HL-60 (cell line): Measurements from ENCODE around the gene ENTPD7.

Source experiments
- DNase-seq, 2 experiments: peaks; one replicate each; pipeline ENCODE4 v3.0.0-alpha.2; 2010 to 2020; ENCODE audit warnings: low read depth in 1 of 2, low spot score in 1 of 2
- H3K27ac ChIP-seq: fragments of 250-450 bp; sonication (Bioruptor Pico); replicated peaks from 2 replicates; pipeline ENCODE4 v1.5.1; 2020; ENCODE audit warnings: mild to moderate bottlenecking, moderate library complexity
- H3K27me3 ChIP-seq: fragments of 250-450 bp; sonication (Bioruptor Pico); 2 replicates; pipeline ENCODE4 v1.5.1; 2021; ENCODE audit warnings: mild to moderate bottlenecking, moderate library complexity; ENCODE audit not compliant: insufficient read depth, poor library complexity, severe bottlenecking
- H3K4me3 ChIP-seq: replicated peaks from 2 replicates; pipeline ENCODE4 v1.5.1; 2011; ENCODE audit warnings: mild to moderate bottlenecking, control low read depth, low read length; ENCODE audit not compliant: insufficient read depth
- GABPA ChIP-seq: IDR thresholded peaks from 2 replicates; pipeline ENCODE4 v1.6.1; 2012; ENCODE audit warnings: low read depth
- POLR2AphosphoS5 ChIP-seq: IDR thresholded peaks from 2 replicates; pipeline ENCODE4 v1.6.1; 2012; ENCODE audit warnings: low read depth
- SPI1 ChIP-seq: IDR thresholded peaks from 2 replicates; pipeline ENCODE4 v1.6.1; 2012; ENCODE audit warnings: low read depth, mild to moderate bottlenecking, borderline replicate concordance
- TF ChIP-seq, protein P1 (sequence below): IDR thresholded peaks from one replicate; pipeline ENCODE4 v1.5.1; 2011; ENCODE audit warnings: low read length, control low read depth, inconsistent platforms; ENCODE audit not compliant: insufficient read depth
- TF ChIP-seq, protein P2 (sequence below): IDR thresholded peaks from 2 replicates; pipeline ENCODE4 v1.6.1; 2012; ENCODE audit warnings: low read depth; ENCODE audit not compliant: insufficient replicate concordance

Gene ENTPD7

DNA sequence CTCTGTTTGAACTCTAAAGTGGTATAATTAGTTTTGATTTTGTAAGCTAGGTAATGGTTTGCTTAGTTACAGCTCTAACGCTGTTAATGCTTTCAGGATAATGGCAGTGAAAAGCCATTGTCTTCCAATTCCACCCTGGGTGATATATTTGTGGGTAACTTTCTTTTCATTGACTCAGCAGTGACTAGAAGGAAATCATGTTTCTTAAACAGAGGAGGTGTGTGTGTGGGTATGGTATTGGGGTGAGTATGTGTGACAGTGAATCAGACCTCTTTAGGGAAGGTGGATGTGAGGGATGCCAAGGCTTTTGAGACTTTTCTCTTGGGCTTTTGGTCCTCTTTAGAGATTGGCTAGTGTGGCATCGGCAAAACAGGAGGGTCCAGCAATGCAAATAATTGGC lies 13.6 kb downstream of the ENTPD7 start:
- no peak overlapping the region for H3K4me3 ChIP-seq
- H3K27me3 ChIP-seq, result no peaks in the 10 kb centered on the region
- TF ChIP-seq, protein P1, sequence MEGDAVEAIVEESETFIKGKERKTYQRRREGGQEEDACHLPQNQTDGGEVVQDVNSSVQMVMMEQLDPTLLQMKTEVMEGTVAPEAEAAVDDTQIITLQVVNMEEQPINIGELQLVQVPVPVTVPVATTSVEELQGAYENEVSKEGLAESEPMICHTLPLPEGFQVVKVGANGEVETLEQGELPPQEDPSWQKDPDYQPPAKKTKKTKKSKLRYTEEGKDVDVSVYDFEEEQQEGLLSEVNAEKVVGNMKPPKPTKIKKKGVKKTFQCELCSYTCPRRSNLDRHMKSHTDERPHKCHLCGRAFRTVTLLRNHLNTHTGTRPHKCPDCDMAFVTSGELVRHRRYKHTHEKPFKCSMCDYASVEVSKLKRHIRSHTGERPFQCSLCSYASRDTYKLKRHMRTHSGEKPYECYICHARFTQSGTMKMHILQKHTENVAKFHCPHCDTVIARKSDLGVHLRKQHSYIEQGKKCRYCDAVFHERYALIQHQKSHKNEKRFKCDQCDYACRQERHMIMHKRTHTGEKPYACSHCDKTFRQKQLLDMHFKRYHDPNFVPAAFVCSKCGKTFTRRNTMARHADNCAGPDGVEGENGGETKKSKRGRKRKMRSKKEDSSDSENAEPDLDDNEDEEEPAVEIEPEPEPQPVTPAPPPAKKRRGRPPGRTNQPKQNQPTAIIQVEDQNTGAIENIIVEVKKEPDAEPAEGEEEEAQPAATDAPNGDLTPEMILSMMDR, result no peak
- TF ChIP-seq GABPA, result no peak
- TF ChIP-seq SPI1, result no peak
- TF ChIP-seq, protein P2, sequence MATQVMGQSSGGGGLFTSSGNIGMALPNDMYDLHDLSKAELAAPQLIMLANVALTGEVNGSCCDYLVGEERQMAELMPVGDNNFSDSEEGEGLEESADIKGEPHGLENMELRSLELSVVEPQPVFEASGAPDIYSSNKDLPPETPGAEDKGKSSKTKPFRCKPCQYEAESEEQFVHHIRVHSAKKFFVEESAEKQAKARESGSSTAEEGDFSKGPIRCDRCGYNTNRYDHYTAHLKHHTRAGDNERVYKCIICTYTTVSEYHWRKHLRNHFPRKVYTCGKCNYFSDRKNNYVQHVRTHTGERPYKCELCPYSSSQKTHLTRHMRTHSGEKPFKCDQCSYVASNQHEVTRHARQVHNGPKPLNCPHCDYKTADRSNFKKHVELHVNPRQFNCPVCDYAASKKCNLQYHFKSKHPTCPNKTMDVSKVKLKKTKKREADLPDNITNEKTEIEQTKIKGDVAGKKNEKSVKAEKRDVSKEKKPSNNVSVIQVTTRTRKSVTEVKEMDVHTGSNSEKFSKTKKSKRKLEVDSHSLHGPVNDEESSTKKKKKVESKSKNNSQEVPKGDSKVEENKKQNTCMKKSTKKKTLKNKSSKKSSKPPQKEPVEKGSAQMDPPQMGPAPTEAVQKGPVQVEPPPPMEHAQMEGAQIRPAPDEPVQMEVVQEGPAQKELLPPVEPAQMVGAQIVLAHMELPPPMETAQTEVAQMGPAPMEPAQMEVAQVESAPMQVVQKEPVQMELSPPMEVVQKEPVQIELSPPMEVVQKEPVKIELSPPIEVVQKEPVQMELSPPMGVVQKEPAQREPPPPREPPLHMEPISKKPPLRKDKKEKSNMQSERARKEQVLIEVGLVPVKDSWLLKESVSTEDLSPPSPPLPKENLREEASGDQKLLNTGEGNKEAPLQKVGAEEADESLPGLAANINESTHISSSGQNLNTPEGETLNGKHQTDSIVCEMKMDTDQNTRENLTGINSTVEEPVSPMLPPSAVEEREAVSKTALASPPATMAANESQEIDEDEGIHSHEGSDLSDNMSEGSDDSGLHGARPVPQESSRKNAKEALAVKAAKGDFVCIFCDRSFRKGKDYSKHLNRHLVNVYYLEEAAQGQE, result no peak
- TF ChIP-seq POLR2AphosphoS5, result no peak
- DNase-seq, result no peak
- peak overlapping the region; percentile 47; the same call in 1 of the 2 replicates for H3K27ac ChIP-seq

DNA sequence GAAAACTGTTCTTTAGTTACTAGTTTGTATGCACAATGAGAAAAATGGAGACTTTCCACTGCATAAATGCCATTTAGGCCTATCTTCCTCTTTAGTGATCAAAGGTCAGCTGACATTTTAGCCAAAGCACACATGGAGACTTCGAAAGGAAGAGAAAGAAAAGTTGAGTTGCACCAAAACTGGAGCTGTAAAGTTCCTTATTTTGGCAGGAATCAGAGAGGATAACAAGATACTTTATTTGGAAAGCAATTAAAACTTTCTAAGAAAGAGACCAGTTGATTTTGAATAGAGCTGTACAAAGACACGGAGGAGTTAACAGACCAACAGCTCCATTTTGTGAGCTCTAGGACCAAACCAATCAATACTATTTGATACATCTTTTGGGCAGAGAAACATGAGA lies 14.2 kb downstream of the ENTPD7 start:
- Histone ChIP-seq H3K4me3 (no peak overlapping the region), H3K27me3 (no peaks in the 10 kb centered on the region), H3K27ac (peak overlapping the region; percentile 47)
- TF ChIP-seq, protein P2, result no peak
- no peak for TF ChIP-seq SPI1
- TF ChIP-seq POLR2AphosphoS5, result no peak
- TF ChIP-seq, protein P1, result no peak
- no peak for TF ChIP-seq GABPA
- DNase-seq, result no peak

DNA sequence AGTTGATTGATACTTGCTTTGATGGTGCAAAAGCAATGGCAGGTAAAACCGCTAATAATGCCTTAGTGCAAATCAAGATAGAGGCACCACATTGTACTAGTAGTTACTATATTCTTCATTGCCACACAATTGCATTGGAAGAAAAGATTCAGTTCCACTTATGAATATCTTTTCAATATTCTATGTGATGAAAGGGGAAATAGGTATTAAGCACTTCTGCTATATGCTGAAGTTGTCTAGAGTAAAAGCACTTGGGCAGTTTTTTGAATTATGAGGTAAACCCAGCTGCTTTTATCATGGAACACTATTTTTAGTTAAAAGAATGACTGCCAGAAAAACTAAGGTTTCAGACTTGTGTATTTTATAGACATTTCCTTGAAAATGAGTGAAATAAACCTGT lies 15.5 kb downstream of the ENTPD7 start:
- no peaks in the 10 kb centered on the region for H3K27me3 ChIP-seq

More for the DNA sequence above, 15.5 kb downstream of the ENTPD7 start:
- TF ChIP-seq GABPA, result no peak
- TF ChIP-seq, protein P1, result no peak
- TF ChIP-seq, protein P2, result no peak
- no peak for TF ChIP-seq POLR2AphosphoS5
- peak; percentile 52; the same call in 1 of the 2 replicates for TF ChIP-seq SPI1
- Histone ChIP-seq H3K27ac (peak overlapping the region; percentile 27; the same call in 1 of the 2 replicates), H3K4me3 (no peak overlapping the region)
- no peak for DNase-seq
